GM18498 (cell line): ENCODE data around the gene RNU11.
A peak's percentile ranks its signal among the peaks of the same experiment; 100 is the strongest.
"Not testable (repeated sequence)": the region's sequence is repeated elsewhere in the genome, so short reads cannot be mapped to it uniquely, and the experiment has no call there.

Experiments used
- ATAC-seq: cut with Tn5 transposase; IDR thresholded peaks from one replicate; pipeline ENCODE4 v1.9.1; 2021; ENCODE audit warnings: mild to moderate bottlenecking, moderate library complexity; ENCODE audit not compliant: unreplicated experiment

RNU11 gene

DNA sequence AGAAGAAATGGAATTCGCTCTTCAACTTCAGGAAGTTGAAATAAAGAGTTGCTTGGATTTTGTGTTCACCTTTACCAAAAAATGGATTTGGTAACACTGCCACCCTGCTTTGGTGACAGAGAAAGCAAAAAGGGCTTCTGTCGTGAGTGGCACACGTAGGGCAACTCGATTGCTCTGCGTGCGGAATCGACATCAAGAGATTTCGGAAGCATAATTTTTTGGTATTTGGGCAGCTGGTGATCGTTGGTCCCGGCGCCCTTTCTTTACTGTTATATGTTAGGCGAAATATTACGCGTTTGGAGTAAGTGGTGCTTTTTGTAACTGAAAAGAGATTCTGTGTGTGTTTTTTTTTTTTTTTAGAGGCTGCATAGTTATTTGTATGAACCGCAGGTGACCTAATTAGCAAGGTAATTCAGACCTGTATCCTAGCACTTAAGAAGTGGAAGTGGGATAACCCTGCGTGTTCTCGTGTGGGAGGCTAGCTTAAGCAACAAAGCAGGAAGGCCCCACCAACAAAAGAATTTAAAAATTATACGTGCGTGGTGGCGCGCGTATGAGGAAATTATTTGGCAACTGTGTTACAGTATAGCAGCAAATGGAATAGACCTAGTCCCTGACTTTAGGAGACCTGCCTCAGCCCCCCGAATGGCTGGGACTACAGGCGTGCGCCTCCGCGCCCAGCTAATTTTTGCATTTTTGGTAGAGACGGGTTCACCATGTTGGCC is at the start of gene RNU11:
RNU11 (plus strand) TSS at position 127 of the 725 bp plus-strand sequence.
- peak; percentile 71 for ATAC-seq

DNA sequence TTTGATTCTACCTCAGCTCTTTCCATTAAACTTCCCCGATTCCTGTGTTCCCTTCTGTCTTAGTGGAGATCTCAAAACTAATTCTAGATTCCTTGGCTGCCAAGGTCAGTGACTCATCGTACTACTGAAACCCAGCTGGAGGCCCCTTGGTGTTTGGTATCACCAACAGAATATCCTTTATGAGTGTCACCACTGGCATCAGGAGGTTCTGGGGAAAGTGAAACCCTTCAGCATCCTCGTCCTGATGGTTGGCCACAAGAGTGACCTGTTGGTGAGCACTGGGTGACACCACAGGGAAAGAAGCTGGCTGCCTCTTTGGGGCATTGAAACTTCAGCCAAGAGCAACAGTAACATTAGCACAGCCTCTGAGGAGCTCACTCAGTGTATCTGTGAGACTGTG is 46.7 kb upstream of the RNU11 start:
- no peak for ATAC-seq

DNA sequence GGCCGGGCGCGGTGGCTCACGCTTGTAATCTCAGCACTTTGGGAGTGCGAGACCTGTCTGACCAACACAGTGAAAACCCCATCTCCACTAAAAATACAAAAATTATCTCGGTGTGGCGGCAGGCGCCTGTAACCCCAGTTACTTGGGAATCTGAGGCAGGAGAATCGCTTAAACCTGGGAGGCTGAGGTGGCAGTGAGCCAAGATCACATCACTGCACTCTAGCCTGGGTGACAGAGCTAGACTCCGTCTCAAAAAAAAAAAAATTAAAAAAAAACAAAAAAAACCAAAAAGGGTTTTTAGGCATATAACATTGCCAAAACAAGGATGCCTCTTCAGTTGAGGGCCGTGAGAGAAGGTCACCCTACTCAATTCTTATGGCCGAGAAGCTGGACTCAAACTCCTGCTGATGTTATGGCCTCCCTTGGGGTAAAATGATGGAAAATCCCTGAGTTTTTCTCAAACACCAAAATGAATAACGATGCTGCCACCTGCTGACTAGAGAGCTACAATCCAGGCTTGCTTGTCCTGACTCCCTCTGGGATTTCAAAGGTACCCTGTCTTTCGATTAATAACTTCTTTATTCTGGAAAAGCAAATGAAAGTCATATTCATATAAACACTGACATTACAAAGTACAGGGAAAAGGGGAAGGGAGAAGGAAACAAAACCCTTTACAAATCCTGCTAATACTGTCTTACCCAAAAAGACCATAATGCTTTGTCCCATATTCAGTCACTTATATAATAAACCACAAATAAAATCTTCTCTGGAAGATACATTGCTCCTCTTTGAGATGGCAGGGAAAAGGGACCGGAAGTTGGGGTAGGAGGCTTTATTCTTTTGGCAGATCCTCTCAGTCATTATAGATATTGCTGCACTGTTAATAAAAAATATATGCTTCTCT is 45.6 kb upstream of the RNU11 start:
- ATAC-seq = no peak

DNA sequence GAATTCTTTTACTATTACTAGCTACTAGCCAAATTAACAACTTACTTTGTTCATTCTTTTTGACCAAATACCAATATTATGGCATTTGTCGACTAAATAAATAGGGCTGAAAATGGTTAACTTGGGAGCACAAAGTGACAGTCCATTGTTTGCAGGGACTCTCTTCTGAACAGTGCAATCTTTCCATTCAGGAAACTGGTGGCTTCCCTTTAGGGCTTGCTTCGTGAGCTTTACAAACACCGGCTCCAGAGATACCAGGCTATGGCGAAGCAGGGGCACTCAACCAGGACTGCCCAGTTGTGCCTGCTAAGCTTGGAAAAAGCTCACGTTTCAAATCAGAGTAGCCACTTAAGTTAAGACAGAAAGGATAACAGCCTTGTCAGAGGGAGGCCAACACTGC is 44.0 kb upstream of the RNU11 start:
- ATAC-seq = no peak

GRCh38 chr1:28604962-28605361 is 43.4 kb upstream of the RNU11 start:
- no peak for ATAC-seq

- ATAC-seq = no peak
Observed at GRCh38 chr1:28606771-28607170, 41.6 kb upstream of the RNU11 start.

- ATAC-seq = no peak
Observed at GRCh38 chr1:28613175-28613574, 35.2 kb upstream of the RNU11 start.

GRCh38 chr1:28631713-28632112 is 16.7 kb upstream of the RNU11 start:
- ATAC-seq = no peak

- no peak for ATAC-seq
Observed at GRCh38 chr1:28632560-28632959, 15.8 kb upstream of the RNU11 start.

DNA sequence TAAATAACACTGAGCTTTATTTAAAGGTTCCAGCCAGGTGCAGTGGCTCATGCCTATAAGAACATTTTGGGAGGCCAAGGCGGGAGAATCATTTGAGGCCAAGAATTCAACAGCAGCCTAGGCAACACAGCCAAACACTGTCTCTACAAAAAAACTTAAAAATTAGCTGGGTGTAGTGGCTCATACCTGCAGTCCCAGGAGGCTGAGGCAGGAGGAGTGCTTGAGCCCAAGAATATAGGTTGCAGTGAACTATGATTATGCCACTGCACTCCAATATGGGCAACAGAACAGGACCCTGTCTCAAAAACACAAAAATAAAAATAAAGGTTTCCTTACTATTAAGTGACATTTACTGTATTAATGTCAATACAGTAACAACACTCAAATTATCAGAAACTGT is 7.6 kb upstream of the RNU11 start:
- no peak for ATAC-seq

DNA sequence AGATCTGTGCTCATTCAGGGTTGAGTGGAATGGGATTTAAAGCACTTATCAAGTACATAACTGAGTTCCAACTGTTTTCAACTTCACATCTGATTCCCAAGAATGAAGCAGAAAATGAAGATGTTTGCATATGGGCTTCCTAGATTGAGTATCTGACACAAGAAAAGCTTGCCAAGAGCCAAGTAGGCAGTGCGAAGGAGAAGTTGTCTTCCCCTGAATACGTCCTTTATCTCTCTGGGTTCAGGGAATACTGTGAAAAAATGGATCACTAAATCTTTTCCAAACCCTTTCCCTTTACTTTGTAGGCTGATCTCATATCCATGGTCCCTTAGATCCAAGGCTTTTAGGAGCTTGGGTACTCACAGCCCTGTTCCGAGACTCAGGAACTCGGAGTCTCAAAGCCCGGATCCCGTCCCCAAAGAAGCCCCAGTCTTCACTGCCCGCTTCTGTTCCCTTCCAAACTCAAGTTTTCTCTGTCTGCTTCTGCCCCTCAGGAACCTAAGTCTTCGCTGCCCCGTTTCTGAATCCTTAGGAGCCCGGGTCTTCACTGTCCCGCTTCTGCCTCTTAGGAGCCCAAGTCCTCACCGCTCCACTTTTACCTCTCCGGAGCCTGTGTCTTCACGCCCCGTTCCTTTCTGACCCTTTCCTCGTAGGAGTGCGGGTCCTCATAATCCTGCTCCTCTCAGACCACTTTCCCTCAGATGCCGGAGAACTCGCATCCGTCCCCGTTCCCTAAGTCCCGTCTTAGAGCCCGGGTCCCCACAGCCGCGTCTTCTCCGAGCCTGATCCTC is 6.1 kb upstream of the RNU11 start:
- ATAC-seq = peak; percentile 29

- ATAC-seq = peak; percentile 79
Observed at GRCh38 chr1:28642847-28643635, 5.4 kb upstream of the RNU11 start, which contains the start of gene TAF12. Gene TAF12, minus strand, starts transcription at chr1:28643067. Its CDS starts 20,986 bp downstream, at chr1:28622081.

- no peak for ATAC-seq
Observed at GRCh38 chr1:28644494-28644893, 3.9 kb upstream of the RNU11 start.

- ATAC-seq = not testable (repeated sequence)
Observed at GRCh38 chr1:28645406-28645805, 3.0 kb upstream of the RNU11 start.

GRCh38 chr1:28646040-28646439 is 2.4 kb upstream of the RNU11 start:
- no peak for ATAC-seq

- ATAC-seq = peak; percentile 67
Observed at GRCh38 chr1:28648008-28648473, 359 bp upstream of the RNU11 start.

DNA sequence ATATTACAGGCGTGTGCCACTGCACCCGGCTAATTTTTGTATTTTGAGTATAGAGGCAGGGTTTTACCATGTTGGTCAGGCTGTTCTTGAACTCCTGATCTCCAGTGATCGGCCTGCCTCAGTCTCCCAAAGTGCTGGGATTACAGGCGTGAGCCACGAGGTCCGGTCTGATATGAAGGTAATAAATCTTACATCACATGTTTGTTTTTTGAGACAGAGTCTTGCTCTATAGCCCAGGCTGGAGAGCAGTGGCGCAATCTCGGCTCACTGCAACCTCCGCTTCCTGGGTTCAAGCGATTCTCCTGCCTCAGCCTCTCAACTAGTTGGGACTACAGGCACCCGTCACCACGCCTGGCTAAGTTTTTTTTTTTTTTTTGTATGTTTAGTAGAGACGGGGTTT is 4.7 kb downstream of the RNU11 start:
- ATAC-seq = not testable (repeated sequence)

GRCh38 chr1:28653870-28654269 is 5.5 kb downstream of the RNU11 start:
- ATAC-seq = not testable (repeated sequence)

GRCh38 chr1:28655448-28656311 is 7.3 kb downstream of the RNU11 start:
- ATAC-seq = not testable (repeated sequence)
